ENCODE measurements around the gene CMTM8.

DNA sequence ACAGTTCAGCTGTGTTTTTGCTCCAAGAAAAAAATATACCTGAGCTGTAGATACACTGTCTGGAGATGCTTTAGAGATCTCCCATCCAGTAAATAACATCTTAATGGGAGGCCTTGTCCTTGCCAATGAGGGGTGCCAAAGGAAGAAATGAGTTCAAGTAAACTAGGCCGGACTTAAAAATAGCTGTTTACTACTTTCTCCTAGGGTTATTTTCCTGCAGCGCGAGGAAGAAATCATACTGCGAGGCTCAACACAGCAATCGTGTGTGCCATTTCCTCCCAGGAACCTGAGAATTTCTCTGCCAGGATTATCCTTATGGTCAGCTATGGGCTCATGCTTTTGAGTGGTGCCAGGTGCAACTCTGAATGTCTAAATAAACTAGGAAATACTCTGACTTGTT is 71.9 kb downstream of the CMTM8 start:
- TF ChIP-seq GATA3 (IDR thresholded peaks at IDR 0.05; ENCODE audit: low read depth, low read length) = no peak
- TF ChIP-seq GATA2 (IDR thresholded peaks at IDR 0.05; ENCODE audit: low read depth, low read length) = no peak
